Heart left ventricle (tissue), 13 donors: ENCODE data around the gene ANKRD34A.

Experiments used
- POLR2A ChIP-seq, 2 donors: fragments of 450-650 bp; IDR thresholded peaks; one replicate each; pipeline ENCODE4 v1.6.1; 2017; ENCODE audit warnings: antibody characterized with exemption in 2 of 2, mild to moderate bottlenecking in 2 of 2, moderate library complexity in 2 of 2
- TF ChIP-seq, protein P1 (sequence below), 12 donors: fragments of 200-600 bp; sonication (generic) in 4 of 12; IDR thresholded peaks; one replicate each; pipeline versions ENCODE4 v1.5.0 to v1.8.0; 2018 to 2022; ENCODE audit warnings: antibody characterized with exemption in 12 of 12, mild to moderate bottlenecking in 5 of 12
- donor health status: ischemic (EF 13 %, LVEDD 7.1; RV severe dilation, severe dysfunction).
- donor health status: DM: no; HTN: yes; CAD: no.
- donor health status: DM: no; HTN: no; CAD: no.
- donor health status: ischemic (EF 25% LVEDD 6.9; RV normal size, moderate dysfunction).
- donor health status: ischemic (EF 25% LVEDD 5.7; RV mildly dilated, moderate dysfunction).
- donor health status: ischemic (EF 35%, LVEDD 5.7; RV mildly dilated, moderate dysfunction).
- donor health status: nonischemic (EF 11% LVEDD 7.7; RV severe dilation, severe dysfunction).
- donor health status: DM: yes; HTN: yes; CAD: no.
- donor health status: PGD.
- donor health status: ischemic (EF 29% LVEDD 5.4; RV normal size, mild dysfunction).
- donor health status: nonischemic (EF 23%, LVEDD 6.1; RV moderate dilation, normal function).

DNA sequence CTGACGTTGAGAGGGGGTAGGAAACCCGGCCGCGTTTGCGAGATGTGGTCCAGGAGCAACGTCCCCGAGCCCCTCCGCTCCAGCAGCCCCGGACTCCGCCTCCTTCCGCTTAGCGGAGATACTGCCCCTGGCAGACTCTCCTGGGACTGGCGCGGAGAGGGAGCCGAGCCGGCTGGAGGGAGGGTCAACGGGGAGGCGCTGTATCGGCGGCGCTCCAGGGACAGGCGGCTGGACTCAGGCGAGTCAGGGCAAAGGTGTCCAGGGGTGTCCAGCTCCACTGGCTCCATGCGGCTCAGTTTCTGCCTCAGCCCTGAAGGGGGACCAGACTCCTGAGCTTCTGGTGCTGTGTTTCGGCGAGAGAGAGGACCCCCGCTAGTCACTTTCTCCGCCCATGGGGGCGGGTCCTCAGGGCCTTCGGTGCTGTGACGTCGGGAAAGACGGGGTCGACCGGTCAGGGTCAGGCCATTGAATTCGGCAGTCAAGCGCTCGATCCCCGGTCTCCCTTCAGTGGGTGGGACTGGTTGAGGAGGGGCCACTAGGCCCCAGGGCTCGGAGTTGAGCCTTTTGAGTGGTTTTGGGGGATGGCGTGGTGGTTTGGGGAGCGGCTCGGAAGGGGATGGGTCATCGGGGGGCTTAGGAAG is 3.8 kb downstream of the ANKRD34A start:
- TF ChIP-seq, protein P1, sequence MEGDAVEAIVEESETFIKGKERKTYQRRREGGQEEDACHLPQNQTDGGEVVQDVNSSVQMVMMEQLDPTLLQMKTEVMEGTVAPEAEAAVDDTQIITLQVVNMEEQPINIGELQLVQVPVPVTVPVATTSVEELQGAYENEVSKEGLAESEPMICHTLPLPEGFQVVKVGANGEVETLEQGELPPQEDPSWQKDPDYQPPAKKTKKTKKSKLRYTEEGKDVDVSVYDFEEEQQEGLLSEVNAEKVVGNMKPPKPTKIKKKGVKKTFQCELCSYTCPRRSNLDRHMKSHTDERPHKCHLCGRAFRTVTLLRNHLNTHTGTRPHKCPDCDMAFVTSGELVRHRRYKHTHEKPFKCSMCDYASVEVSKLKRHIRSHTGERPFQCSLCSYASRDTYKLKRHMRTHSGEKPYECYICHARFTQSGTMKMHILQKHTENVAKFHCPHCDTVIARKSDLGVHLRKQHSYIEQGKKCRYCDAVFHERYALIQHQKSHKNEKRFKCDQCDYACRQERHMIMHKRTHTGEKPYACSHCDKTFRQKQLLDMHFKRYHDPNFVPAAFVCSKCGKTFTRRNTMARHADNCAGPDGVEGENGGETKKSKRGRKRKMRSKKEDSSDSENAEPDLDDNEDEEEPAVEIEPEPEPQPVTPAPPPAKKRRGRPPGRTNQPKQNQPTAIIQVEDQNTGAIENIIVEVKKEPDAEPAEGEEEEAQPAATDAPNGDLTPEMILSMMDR (IDR thresholded peaks at IDR 0.05): peak in 8 of 12 donors; percentile 4 to 43 (median 27)
- TF ChIP-seq POLR2A (IDR thresholded peaks at IDR 0.05): peak in 1 of 2 donors; percentile 86
